ENCODE data around the gene NLRX1.
A peak's percentile ranks its signal among the peaks of the same experiment; 100 is the strongest.
"Not testable (repeated sequence)": the region's sequence is repeated elsewhere in the genome, so short reads cannot be mapped to it uniquely, and the experiment has no call there.

The NLRX1 gene

GRCh38 chr11:119155733-119156492, 12.6 kb upstream of the NLRX1 start:
- no peak for DNase-seq

- DNase-seq: no peak
Measured at GRCh38 chr11:119156496-119156895, 12.0 kb upstream of the NLRX1 start.

- DNase-seq: no peak
Measured at GRCh38 chr11:119157063-119157462, 11.5 kb upstream of the NLRX1 start.

- no peak for DNase-seq
Measured at GRCh38 chr11:119158467-119158866, 10.1 kb upstream of the NLRX1 start.

GRCh38 chr11:119160151-119160550, 8.4 kb upstream of the NLRX1 start:
- DNase-seq: no peak

GRCh38 chr11:119161871-119162270, 6.7 kb upstream of the NLRX1 start:
- DNase-seq: no peak

GRCh38 chr11:119166368-119167076, 2.0 kb upstream of the NLRX1 start:
- no peak for DNase-seq

GRCh38 chr11:119167077-119167458, 1.5 kb upstream of the NLRX1 start:
- not testable (repeated sequence) for DNase-seq

- no peak for DNase-seq
Measured at GRCh38 chr11:119167933-119168332, 592 bp upstream of the NLRX1 start.

- peak in 2 of 5 experiments; percentile 5 to 68 for DNase-seq
Measured at GRCh38 chr11:119169282-119169719, 776 bp downstream of the NLRX1 start.

GRCh38 chr11:119172513-119172912, 4.0 kb downstream of the NLRX1 start:
- no peak for DNase-seq

- no peak for DNase-seq
Measured at GRCh38 chr11:119173453-119173852, 4.9 kb downstream of the NLRX1 start.

GRCh38 chr11:119175493-119176077, 7.1 kb downstream of the NLRX1 start:
- no peak for DNase-seq

GRCh38 chr11:119178166-119178680, 9.7 kb downstream of the NLRX1 start:
- no peak for DNase-seq

- no peak for DNase-seq
Measured at GRCh38 chr11:119179342-119179741, 10.8 kb downstream of the NLRX1 start.

GRCh38 chr11:119179983-119180382, 11.5 kb downstream of the NLRX1 start:
- DNase-seq: no peak

- DNase-seq: no peak
Measured at GRCh38 chr11:119180729-119181676, 12.5 kb downstream of the NLRX1 start.

- no peak for DNase-seq
Measured at GRCh38 chr11:119181677-119182412, 13.3 kb downstream of the NLRX1 start.

GRCh38 chr11:119184399-119184798, 15.9 kb downstream of the NLRX1 start:
- not testable (repeated sequence) for DNase-seq

- no peak for DNase-seq
Measured at GRCh38 chr11:119185981-119186634, 17.6 kb downstream of the NLRX1 start.

Measured in T-helper 2 cell (primary cell).